HepG2 (cell line): ENCODE measurements around the gene CD79A. TPM values are rescaled to one million over a fixed set of nuclear protein-coding genes. Genes with fewer than 3 reads are reported as not detected.

ENCODE experiments used
- ASH2L ChIP-seq: fragments of 300-600, 200-600 bp; sonication (generic); IDR thresholded peaks from 2 replicates; pipeline ENCODE4 v1.7.0; 2017; ENCODE audit warnings: low read depth, mild to moderate bottlenecking, moderate library complexity, mixed read lengths, low read length; ENCODE audit not compliant: insufficient read length
- DR1 ChIP-seq: sonication (generic); formaldehyde crosslinking; IDR thresholded peaks from 2 replicates; pipeline ENCODE4 v1.8.0; 2021; ENCODE audit warnings: mild to moderate bottlenecking, missing genetic modification reagents, inconsistent platforms
- EED ChIP-seq: sonication (generic); formaldehyde crosslinking; IDR thresholded peaks from 2 replicates; pipeline ENCODE4 v1.5.0; 2020; ENCODE audit warnings: mild to moderate bottlenecking, missing genetic modification reagents
- FOXK1 ChIP-seq: sonication (generic); formaldehyde crosslinking; IDR thresholded peaks from 2 replicates; pipeline ENCODE4 v1.4.0; 2020; ENCODE audit warnings: low read depth, missing genetic modification reagents, borderline replicate concordance
- NR2F2 ChIP-seq: IDR thresholded peaks from 2 replicates; pipeline ENCODE4 v1.6.1; 2012; ENCODE audit warnings: low read depth, inconsistent platforms, borderline replicate concordance
- POGZ ChIP-seq: sonication (generic); formaldehyde crosslinking; IDR thresholded peaks from 2 replicates; pipeline ENCODE4 v1.4.0; 2020; ENCODE audit warnings: mild to moderate bottlenecking, missing genetic modification reagents
- SRY ChIP-seq: sonication (generic); formaldehyde crosslinking; IDR thresholded peaks from 2 replicates; pipeline ENCODE4 v1.8.0; 2022; ENCODE audit warnings: mild to moderate bottlenecking, missing genetic modification reagents
- TEAD2 ChIP-seq: sonication (generic); formaldehyde crosslinking; IDR thresholded peaks from 2 replicates; pipeline ENCODE4 v1.9.0; 2021; ENCODE audit warnings: missing genetic modification reagents
- ZBTB20 ChIP-seq: sonication (generic); formaldehyde crosslinking; IDR thresholded peaks from 2 replicates; pipeline ENCODE4 v1.8.1; 2023; ENCODE audit warnings: missing genetic modification reagents, low read depth, mild to moderate bottlenecking, borderline replicate concordance
- ZBTB8A ChIP-seq: sonication (generic); formaldehyde crosslinking; IDR thresholded peaks from 2 replicates; pipeline ENCODE4 v1.4.0; 2020; ENCODE audit warnings: mild to moderate bottlenecking, low read depth, missing genetic modification reagents, borderline replicate concordance
- ZNF235 ChIP-seq: sonication (generic); formaldehyde crosslinking; IDR thresholded peaks from 2 replicates; pipeline ENCODE4 v1.8.1; 2023; ENCODE audit warnings: mild to moderate bottlenecking, missing genetic modification reagents, borderline replicate concordance
- ZNF569 ChIP-seq: sonication (generic); formaldehyde crosslinking; IDR thresholded peaks from 2 replicates; pipeline ENCODE4 v1.5.0; 2020; ENCODE audit warnings: mild to moderate bottlenecking, missing genetic modification reagents, moderate library complexity, borderline replicate concordance
- ZNF589 ChIP-seq: sonication (generic); formaldehyde crosslinking; conservative IDR thresholded peaks from 2 replicates; pipeline ENCODE4 v1.8.0; 2022; ENCODE audit warnings: mild to moderate bottlenecking, moderate library complexity, missing genetic modification reagents
- polyA plus RNA-seq, 8 experiments: library from polyadenylated mRNA; depleted of rRNA in 3 of 8; stranded (reverse) in 7 of 8; unstranded in 1 of 8; fragments of >200 nt; fragmentation: Illumina TruSeq in 4 of 8; extraction: Trizol in 4 of 8; gene quantifications; 2 replicates each; pipeline versions ENCODE4 v1.2.1 to v1.2.3, GENCODE V29; 2011 to 2016; ENCODE audit warnings: low read depth in 4 of 8, missing spikeins in 1 of 8, mixed read lengths in 1 of 8; ENCODE audit not compliant: insufficient read depth in 1 of 8
- total RNA-seq, 5 experiments: library from RNA; depleted of rRNA; stranded (reverse); fragments of >200 nt; fragmentation: Illumina TruSeq; extraction: Trizol; gene quantifications; 2 replicates each; pipeline ENCODE4 v1.2.3, GENCODE V29; 2016; ENCODE audit warnings: low read depth in 1 of 5
- TF ChIP-seq, protein P1 (sequence below): sonication (generic); formaldehyde crosslinking; IDR thresholded peaks from 2 replicates; pipeline ENCODE4 v1.4.0; 2020; ENCODE audit warnings: low read depth, mild to moderate bottlenecking, missing genetic modification reagents
- TF ChIP-seq, protein P2 (sequence below): IDR thresholded peaks from 2 replicates; pipeline ENCODE4 v1.6.1; 2016; ENCODE audit warnings: mild to moderate bottlenecking, missing biosample characterization, missing genetic modification reagents
- TF ChIP-seq, protein P3 (sequence below): sonication (generic); formaldehyde crosslinking; conservative IDR thresholded peaks from 2 replicates; pipeline ENCODE4 v1.4.0; 2020; ENCODE audit warnings: mild to moderate bottlenecking, missing genetic modification reagents, moderate library complexity
- TF ChIP-seq, protein P4 (sequence below): sonication (generic); IDR thresholded peaks from 2 replicates; pipeline ENCODE4 v1.6.1; 2016; ENCODE audit warnings: low read depth, borderline replicate concordance
- TF ChIP-seq, protein P5 (sequence below): sonication (generic); formaldehyde crosslinking; IDR thresholded peaks from 2 replicates; pipeline ENCODE4 v1.4.0; 2020; ENCODE audit warnings: missing genetic modification reagents, mild to moderate bottlenecking, borderline replicate concordance

CD79A gene
- total and polyA plus RNA-seq, 2 of the 13 experiments (the other 11 are each of a cell fraction or from before 2014, with no cell fraction given), result 0.24 to 0.33 TPM

DNA sequence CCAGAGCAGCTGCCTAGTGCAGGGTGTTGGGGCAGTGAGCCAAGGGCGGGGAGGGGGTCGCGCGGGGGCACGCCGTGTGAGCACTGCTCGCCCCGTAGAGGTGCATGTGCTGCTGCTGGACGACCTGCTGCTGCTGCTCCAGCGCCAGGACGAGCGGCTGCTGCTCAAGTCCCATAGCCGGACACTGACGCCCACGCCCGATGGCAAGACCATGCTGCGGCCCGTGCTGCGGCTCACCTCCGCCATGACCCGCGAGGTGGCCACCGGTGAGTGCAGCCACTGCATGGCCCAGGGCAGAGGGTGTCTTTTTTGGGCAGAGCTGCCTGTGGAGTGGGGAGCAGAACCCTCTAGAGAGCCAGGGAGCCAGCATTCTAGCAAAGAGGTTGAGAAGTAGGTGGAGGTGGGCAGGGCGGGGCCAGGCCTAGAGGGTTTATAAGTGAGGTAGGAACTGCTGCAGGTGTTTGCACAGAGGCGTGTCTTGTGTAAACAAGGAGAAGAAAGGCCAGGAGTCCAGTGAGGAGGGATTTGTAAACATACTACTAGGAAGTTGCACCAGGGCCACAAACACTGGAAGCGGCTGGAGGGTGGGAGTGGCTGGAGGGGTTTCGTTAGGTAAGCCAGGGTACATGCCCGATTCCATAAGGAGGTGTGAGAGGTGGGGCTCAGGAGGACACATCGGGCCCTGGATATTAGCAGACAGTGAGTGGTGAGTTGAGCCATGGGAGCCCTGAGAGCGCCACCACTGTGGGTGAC is 27.2 kb downstream of the CD79A start (continued):
- TF ChIP-seq, protein P1, sequence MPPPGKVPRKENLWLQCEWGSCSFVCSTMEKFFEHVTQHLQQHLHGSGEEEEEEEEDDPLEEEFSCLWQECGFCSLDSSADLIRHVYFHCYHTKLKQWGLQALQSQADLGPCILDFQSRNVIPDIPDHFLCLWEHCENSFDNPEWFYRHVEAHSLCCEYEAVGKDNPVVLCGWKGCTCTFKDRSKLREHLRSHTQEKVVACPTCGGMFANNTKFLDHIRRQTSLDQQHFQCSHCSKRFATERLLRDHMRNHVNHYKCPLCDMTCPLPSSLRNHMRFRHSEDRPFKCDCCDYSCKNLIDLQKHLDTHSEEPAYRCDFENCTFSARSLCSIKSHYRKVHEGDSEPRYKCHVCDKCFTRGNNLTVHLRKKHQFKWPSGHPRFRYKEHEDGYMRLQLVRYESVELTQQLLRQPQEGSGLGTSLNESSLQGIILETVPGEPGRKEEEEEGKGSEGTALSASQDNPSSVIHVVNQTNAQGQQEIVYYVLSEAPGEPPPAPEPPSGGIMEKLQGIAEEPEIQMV (CRISPR knock-in tag), result no peak
- TF ChIP-seq TEAD2, result no peak
- TF ChIP-seq POGZ (CRISPR knock-in tag), result no peak
- no peak; the same call in 1 of the 2 replicates for TF ChIP-seq NR2F2
- no peak for TF ChIP-seq EED (CRISPR knock-in tag)
- no peak for TF ChIP-seq SRY (CRISPR knock-in tag)
- TF ChIP-seq, protein P2, sequence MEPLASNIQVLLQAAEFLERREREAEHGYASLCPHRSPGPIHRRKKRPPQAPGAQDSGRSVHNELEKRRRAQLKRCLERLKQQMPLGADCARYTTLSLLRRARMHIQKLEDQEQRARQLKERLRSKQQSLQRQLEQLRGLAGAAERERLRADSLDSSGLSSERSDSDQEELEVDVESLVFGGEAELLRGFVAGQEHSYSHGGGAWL (CRISPR knock-in tag), result no peak
- no peak for TF ChIP-seq ZBTB8A (CRISPR knock-in tag)
- TF ChIP-seq, protein P3, sequence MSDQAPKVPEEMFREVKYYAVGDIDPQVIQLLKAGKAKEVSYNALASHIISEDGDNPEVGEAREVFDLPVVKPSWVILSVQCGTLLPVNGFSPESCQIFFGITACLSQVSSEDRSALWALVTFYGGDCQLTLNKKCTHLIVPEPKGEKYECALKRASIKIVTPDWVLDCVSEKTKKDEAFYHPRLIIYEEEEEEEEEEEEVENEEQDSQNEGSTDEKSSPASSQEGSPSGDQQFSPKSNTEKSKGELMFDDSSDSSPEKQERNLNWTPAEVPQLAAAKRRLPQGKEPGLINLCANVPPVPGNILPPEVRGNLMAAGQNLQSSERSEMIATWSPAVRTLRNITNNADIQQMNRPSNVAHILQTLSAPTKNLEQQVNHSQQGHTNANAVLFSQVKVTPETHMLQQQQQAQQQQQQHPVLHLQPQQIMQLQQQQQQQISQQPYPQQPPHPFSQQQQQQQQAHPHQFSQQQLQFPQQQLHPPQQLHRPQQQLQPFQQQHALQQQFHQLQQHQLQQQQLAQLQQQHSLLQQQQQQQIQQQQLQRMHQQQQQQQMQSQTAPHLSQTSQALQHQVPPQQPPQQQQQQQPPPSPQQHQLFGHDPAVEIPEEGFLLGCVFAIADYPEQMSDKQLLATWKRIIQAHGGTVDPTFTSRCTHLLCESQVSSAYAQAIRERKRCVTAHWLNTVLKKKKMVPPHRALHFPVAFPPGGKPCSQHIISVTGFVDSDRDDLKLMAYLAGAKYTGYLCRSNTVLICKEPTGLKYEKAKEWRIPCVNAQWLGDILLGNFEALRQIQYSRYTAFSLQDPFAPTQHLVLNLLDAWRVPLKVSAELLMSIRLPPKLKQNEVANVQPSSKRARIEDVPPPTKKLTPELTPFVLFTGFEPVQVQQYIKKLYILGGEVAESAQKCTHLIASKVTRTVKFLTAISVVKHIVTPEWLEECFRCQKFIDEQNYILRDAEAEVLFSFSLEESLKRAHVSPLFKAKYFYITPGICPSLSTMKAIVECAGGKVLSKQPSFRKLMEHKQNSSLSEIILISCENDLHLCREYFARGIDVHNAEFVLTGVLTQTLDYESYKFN (CRISPR knock-in tag), result peak; percentile 92
- TF ChIP-seq, protein P4, sequence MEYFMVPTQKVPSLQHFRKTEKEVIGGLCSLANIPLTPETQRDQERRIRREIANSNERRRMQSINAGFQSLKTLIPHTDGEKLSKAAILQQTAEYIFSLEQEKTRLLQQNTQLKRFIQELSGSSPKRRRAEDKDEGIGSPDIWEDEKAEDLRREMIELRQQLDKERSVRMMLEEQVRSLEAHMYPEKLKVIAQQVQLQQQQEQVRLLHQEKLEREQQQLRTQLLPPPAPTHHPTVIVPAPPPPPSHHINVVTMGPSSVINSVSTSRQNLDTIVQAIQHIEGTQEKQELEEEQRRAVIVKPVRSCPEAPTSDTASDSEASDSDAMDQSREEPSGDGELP, result peak; percentile 61; the same call in 1 of the 2 replicates
- TF ChIP-seq ZBTB20, result peak; percentile 56; the same call in 1 of the 2 replicates
- no peak for TF ChIP-seq ZNF589 (CRISPR knock-in tag)
- TF ChIP-seq ZNF235 (CRISPR knock-in tag), result no peak
- TF ChIP-seq, protein P5, sequence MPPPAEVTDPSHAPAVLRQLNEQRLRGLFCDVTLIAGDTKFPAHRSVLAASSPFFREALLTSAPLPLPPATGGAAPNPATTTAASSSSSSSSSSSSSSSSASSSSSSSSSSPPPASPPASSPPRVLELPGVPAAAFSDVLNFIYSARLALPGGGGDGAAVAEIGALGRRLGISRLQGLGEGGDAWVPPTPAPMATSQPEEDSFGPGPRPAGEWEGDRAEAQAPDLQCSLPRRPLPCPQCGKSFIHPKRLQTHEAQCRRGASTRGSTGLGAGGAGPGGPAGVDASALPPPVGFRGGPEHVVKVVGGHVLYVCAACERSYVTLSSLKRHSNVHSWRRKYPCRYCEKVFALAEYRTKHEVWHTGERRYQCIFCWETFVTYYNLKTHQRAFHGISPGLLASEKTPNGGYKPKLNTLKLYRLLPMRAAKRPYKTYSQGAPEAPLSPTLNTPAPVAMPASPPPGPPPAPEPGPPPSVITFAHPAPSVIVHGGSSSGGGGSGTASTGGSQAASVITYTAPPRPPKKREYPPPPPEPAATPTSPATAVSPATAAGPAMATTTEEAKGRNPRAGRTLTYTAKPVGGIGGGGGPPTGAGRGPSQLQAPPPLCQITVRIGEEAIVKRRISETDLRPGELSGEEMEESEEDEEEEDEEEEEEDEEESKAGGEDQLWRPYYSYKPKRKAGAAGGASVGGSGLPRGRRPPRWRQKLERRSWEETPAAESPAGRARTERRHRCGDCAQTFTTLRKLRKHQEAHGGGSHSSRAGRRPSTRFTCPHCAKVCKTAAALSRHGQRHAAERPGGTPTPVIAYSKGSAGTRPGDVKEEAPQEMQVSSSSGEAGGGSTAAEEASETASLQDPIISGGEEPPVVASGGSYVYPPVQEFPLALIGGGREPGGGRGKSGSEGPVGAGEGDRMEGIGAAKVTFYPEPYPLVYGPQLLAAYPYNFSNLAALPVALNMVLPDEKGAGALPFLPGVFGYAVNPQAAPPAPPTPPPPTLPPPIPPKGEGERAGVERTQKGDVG (CRISPR knock-in tag), result no peak
- no peak for TF ChIP-seq DR1 (CRISPR knock-in tag)
- TF ChIP-seq FOXK1, result peak; percentile 84; the same call in 1 of the 2 replicates
- no peak for TF ChIP-seq ASH2L
- no peak for TF ChIP-seq ZNF569 (CRISPR knock-in tag)
